Rectal smooth muscle tissue (tissue), 1 donor: ENCODE measurements around the gene TRAF6.
"Not testable (repeated sequence)": the region's sequence is repeated elsewhere in the genome, so short reads cannot be mapped to it uniquely, and the experiment has no call there.

Source experiments
- H3K27ac ChIP-seq: one replicate; pipeline ENCODE4 v1.7.0; 2013; ENCODE audit warnings: low read depth, low read length, inconsistent platforms
- H3K27me3 ChIP-seq: one replicate; pipeline ENCODE4 v1.7.0; 2013; ENCODE audit warnings: low read length; ENCODE audit not compliant: control insufficient read depth, insufficient read depth
- H3K36me3 ChIP-seq: one replicate; pipeline ENCODE4 v1.7.0; 2013; ENCODE audit warnings: low read length; ENCODE audit not compliant: control insufficient read depth, insufficient read depth
- H3K4me1 ChIP-seq: one replicate; pipeline ENCODE4 v1.7.0; 2013; ENCODE audit warnings: low read length; ENCODE audit not compliant: control insufficient read depth, insufficient read depth
- H3K4me3 ChIP-seq: one replicate; pipeline ENCODE4 v1.7.0; 2013; ENCODE audit warnings: low read length
- H3K9ac ChIP-seq: one replicate; pipeline ENCODE4 v1.7.0; 2013; ENCODE audit warnings: low read length

The TRAF6 gene, protein sequence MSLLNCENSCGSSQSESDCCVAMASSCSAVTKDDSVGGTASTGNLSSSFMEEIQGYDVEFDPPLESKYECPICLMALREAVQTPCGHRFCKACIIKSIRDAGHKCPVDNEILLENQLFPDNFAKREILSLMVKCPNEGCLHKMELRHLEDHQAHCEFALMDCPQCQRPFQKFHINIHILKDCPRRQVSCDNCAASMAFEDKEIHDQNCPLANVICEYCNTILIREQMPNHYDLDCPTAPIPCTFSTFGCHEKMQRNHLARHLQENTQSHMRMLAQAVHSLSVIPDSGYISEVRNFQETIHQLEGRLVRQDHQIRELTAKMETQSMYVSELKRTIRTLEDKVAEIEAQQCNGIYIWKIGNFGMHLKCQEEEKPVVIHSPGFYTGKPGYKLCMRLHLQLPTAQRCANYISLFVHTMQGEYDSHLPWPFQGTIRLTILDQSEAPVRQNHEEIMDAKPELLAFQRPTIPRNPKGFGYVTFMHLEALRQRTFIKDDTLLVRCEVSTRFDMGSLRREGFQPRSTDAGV

DNA sequence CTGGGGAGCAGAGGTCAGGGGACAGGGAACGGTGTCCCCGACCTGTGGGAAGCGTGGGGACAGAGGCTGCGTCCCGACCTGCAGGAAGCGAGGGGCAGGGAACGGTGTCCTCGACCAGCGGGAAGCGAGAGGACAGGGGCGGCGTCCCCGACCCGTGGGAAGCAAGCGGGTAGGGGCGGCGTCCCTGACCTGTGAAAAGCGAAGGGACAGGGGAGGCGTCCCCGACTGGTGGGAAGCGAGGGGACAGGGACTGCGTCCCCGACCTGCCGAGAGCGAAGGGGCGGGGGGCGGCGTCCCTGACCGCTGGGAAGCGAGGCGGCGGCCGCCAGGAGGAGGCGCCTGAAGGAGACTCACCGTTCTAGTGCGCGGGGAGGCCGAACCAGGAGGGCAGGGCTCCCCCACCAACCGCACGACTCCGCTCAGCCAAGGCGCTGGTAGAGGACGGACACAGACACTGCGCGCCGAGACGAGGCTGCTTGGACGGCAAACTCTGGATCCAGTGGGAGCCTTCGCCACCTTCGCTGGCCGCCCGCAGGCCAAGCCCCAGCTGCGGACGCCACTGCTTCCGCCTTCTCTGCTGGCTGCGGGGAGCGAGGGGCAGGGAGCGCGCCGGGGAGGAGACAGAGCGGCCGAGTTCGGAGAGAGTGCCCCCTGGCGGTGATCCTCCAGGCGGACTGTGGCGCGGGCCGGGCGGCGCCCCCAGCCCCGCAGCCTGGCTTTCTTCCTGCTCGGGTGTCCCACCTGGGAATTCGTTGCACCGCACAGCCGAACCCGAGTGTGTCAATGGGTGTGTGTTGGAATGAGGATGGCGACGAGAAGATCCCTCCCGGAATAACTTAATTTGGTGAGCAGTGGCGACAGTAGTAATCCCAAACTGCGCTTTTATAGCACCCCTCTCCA lies at the start of gene TRAF6:
TSS of gene TRAF6 (minus strand) at position 579 of the 900 bp plus-strand sequence. CDS start 8,757 bp downstream, outside the sequence.
- peak within 1 kb of the TSS; percentile 76 for H3K9ac ChIP-seq
- peak within 1 kb of the TSS; percentile 87 for H3K27ac ChIP-seq
- no peaks in the 10 kb centered on the region for H3K36me3 ChIP-seq
- no peaks in the 10 kb centered on the region for H3K27me3 ChIP-seq
- H3K4me1 ChIP-seq, result peaks cover 4% of the 10 kb centered on the region
- peak within 1 kb of the TSS; percentile 93 for H3K4me3 ChIP-seq

DNA sequence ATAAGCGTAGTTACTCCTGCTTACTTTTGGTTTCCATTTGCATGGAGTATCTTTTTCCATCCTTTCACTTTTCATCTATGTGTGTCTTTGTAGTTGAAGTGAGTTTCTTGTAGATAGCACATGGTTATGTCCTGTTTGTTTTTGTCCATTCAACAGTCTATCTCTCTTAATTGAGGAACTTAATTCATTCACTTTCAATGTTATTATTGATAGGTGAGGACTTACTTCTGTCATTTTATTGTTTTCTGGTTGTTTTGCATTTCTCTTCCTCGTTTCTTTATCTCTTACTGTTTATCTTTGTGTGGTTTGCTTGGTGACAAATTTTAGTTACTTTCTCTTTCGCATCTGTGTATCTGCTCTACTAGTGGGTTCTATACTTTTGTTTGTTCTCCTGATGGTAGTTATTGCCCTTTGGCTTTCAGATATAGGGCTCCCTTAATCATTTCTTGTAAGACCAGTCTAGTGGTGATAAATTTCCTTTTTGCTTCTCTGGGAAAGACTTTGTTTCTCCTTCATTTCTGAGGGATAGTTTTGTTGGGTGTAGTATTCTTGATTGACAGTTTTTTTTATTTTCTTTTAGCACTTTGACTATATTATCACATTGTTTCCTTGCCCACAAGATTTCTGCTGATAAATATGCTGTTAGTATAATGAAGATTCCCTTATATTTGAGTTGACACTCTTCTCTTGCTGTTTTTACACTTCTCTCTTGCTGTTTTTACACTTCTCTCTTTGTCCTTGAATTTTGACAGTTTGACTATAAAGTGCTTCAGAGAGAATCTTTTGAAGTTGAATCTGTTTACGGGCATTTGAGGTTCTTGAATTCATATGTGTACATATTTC lies 48.7 kb upstream of the TRAF6 start:
- Histone ChIP-seq H3K9ac (no peak overlapping the region), H3K27me3 (no peaks in the 10 kb centered on the region), H3K27ac (no peak overlapping the region), H3K4me1 (no peaks in the 10 kb centered on the region), H3K4me3 (no peak overlapping the region), H3K36me3 (no peaks in the 10 kb centered on the region)

DNA sequence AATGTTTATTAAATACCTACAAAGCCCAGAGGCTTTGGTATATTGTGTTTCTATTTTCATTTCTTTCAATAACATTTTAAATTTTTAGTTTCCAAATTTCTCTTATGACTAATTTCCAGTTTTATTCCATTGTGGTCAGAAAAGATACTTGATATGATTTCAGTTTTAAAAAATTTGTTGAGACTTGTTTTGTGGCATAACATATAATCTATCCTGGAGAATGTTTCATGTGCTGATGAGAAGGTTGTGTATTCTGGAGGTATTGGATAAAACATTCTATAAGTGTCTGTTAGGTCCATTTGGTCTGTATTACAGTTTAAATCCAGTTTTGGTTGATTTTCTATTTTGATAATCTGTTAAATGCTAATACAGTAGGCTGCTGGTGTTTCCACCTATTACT lies 47.9 kb upstream of the TRAF6 start:
- Histone ChIP-seq H3K27ac (no peak overlapping the region), H3K9ac (no peak overlapping the region), H3K4me1 (no peaks in the 10 kb centered on the region), H3K27me3 (no peaks in the 10 kb centered on the region), H3K4me3 (no peak overlapping the region), H3K36me3 (no peaks in the 10 kb centered on the region)

DNA sequence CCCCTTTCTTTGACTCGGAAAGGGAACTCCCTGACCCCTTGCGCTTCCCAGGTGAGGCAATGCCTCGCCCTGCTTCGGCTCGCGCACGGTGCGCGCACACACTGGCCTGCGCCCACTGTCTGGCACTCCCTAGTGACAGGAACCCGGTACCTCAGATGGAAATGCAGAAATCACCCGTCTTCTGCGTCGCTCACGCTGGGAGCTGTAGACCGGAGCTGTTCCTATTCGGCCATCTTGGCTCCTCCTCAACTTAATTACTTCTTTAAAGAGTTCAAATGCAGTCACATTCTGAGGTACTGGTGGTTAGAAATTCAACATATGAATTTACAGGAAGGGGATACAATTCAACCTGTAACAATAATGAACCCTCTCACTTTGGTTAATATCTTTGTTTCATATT lies 47.3 kb upstream of the TRAF6 start:
- not testable (repeated sequence) for H3K9ac ChIP-seq, H3K27me3 ChIP-seq, H3K4me1 ChIP-seq, H3K4me3 ChIP-seq, H3K36me3 ChIP-seq, H3K27ac ChIP-seq

DNA sequence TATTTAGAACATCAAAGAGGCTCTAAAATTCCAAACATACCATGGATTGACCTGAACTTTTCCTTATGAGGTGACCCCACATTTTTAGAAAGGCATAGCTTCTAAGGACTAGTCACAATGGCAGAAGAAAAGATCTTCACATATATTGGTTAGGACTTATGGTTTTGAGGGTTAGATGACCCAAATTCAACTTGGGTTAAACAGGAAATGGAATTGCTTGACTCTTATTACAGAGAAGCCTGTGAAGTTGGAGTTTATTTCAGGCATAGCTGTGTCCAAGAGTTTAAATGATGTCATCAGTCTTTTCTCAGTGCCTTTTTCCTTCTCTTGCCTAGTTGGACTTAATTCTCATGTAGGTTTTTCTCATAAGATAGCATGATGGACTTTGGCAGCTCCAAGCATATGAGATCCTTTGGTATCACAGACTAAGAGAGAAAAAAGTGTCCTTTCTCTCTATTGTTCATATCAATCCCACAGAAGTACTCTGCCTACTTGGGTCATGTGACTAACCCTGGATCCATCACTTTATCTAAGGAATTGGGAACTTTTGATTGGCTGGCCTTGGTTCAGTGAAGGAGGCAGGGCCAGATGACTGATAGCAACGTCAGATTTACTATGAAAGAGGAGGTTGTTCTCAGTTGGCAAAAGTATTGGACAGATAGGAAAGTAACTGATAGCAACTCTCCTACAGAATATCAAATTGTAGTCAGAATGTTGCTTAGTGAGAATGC lies 40.5 kb upstream of the TRAF6 start:
- H3K4me3 ChIP-seq, result no peak overlapping the region
- no peaks in the 10 kb centered on the region for H3K4me1 ChIP-seq
- no peak overlapping the region for H3K9ac ChIP-seq
- no peaks in the 10 kb centered on the region for H3K36me3 ChIP-seq
- H3K27me3 ChIP-seq, result no peaks in the 10 kb centered on the region
- H3K27ac ChIP-seq, result no peak overlapping the region

DNA sequence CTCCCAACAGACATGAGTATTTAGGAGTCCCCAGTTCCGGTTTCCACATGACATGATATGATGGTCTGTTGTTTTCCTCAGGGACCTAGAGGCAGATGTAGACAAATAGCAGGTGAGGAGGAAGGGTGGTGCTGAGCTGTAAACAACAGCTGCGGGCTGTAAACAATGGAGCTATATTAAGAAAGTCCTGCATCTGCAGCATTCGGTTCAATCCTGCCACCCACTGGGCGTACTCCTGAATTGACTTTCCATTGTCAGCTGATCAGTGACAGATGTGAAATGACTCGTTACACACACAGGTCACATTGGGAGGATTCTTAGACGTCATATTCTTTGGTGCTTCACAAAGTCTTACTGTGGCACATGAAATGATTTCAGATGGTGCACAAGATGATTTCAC lies 30.9 kb upstream of the TRAF6 start:
- H3K27ac ChIP-seq, result no peak overlapping the region
- no peak overlapping the region for H3K4me3 ChIP-seq
- H3K4me1 ChIP-seq, result no peaks in the 10 kb centered on the region
- no peak overlapping the region for H3K9ac ChIP-seq
- no peaks in the 10 kb centered on the region for H3K27me3 ChIP-seq
- H3K36me3 ChIP-seq, result no peaks in the 10 kb centered on the region

DNA sequence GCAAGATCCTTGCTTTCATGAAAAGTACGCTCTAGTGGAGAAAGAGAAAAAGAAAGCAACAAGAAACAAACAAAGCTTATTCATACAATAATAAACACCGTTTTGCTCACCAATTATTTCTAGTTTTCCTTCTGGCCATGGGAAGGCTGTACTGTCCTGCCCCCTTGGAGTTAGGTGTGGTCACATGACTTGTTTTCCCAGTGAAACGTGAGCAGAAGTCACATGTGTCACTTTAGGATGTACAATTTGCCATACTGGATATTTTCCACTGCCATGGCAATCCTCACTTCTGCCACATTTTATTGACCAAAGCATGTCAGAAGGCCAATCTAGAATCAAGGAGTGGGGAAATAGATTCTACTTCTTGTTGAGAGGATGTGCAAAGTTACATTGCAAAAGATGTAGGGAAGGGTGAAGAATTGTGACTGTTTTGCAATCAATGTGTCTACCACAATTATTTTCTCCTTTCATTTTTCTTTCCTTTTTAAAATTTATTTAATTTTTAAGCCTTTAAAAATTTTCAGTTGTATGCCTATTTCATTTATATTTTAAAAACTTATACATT lies 24.3 kb upstream of the TRAF6 start:
- Histone ChIP-seq H3K36me3 (no peaks in the 10 kb centered on the region), H3K4me3 (no peak overlapping the region), H3K27me3 (no peaks in the 10 kb centered on the region), H3K9ac (no peak overlapping the region), H3K27ac (no peak overlapping the region), H3K4me1 (no peaks in the 10 kb centered on the region)

DNA sequence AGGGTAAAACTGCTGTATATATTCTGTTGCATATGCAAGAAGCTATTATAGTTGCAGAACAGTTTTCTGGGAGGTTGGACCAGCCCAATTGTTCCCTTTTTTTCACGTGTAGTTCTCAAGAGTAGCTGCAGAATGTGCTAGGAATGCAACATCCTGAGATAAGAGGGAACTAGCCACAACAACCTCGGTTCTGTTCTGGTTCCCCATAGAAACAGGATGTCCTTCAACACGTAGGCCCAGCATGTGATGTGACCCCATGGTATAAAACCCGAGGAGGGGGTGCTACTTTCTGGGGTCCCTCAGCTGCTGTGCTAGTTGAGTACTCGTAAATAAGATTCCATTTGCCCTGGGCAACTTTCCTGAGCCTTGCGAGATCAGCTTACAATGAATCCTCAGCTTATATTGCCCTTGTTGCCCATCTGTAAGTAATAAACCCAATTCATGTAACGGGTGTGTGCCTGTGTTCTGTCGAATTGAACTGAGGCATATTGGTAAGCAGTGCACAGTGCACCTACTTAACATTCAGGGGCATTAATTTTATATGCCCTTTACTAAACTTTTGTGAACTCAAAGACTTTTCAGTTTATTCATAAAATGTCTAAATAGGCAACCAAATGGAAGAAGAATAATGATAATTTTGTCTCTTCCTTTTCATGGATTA lies 23.0 kb upstream of the TRAF6 start:
- Histone ChIP-seq H3K27ac (no peak overlapping the region), H3K9ac (no peak overlapping the region), H3K36me3 (no peaks in the 10 kb centered on the region), H3K4me3 (no peak overlapping the region), H3K4me1 (no peaks in the 10 kb centered on the region), H3K27me3 (no peaks in the 10 kb centered on the region)

DNA sequence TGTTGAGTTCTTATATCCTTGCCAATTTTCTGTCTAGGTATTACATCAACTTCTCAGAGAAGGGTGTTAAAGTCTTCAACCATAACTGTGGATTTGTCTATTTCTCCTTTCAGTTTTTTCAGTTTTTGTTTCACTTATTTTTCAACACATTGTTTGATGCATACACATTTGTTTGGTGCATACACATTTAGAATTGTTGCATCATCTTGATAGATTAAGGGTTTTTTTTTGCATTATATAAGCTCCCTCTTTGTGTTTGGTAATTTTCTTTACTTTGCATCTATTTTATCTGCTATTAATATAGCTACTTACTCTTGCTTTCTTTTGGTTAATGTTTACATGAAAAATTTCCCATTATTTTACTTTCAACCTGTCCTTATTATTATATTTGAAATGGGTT lies 20.8 kb upstream of the TRAF6 start:
- Histone ChIP-seq H3K9ac (no peak overlapping the region), H3K4me1 (no peaks in the 10 kb centered on the region), H3K36me3 (no peaks in the 10 kb centered on the region), H3K27ac (no peak overlapping the region), H3K27me3 (no peaks in the 10 kb centered on the region), H3K4me3 (no peak overlapping the region)

DNA sequence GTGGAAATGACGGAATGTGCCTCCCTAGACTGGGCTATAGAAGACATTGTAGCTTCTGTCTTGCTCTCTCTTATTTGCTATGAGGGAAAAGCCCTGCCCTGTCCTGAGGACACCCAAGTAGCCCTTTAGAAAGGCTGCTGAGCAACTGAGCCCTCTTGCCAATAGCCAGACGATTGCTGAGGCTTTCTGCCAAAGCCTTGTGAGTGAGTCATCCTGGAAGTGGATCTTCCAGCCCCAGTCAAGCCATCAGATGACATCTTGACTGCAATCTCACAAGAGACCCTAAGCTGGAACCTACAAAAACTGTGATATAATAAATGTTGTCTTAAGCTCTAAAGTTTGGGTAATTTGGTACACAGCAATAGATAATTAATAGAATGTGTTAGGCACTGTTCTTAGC lies 3.9 kb upstream of the TRAF6 start:
- Histone ChIP-seq H3K27me3 (no peaks in the 10 kb centered on the region), H3K9ac (no peak overlapping the region), H3K36me3 (no peaks in the 10 kb centered on the region), H3K4me3 (no peak overlapping the region), H3K4me1 (no peaks in the 10 kb centered on the region), H3K27ac (no peak overlapping the region)

DNA sequence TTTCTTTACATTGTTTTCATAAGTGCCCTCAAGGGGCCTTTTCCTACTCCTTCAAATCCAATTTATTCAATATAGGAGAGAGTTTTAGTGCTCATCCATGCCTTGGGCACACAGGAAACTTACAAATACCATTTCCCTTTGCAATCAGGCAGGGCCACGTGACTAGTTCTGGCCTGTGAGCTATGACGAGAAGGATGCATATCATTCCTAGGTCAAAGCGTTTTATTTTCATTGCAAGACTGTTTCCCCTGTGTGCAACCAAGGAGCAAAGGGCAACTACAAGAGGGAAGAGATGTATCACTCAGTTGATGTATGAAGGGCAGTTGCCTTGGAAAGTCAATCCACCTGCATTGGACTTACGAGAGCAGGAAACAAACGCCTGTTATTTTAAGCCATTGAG lies 1.9 kb upstream of the TRAF6 start:
- Histone ChIP-seq H3K36me3 (no peaks in the 10 kb centered on the region), H3K4me3 (no peak overlapping the region), H3K27ac (no peak overlapping the region), H3K4me1 (peaks cover 4% of the 10 kb centered on the region), H3K27me3 (no peaks in the 10 kb centered on the region), H3K9ac (no peak overlapping the region)
